ENCODE results near the gene MARK3. TPM values are rescaled to one million over a fixed set of nuclear protein-coding genes. Genes with fewer than 3 reads are reported as not detected.

Gene MARK3
- total RNA-seq, 1 donor, result 79.5 TPM

DNA sequence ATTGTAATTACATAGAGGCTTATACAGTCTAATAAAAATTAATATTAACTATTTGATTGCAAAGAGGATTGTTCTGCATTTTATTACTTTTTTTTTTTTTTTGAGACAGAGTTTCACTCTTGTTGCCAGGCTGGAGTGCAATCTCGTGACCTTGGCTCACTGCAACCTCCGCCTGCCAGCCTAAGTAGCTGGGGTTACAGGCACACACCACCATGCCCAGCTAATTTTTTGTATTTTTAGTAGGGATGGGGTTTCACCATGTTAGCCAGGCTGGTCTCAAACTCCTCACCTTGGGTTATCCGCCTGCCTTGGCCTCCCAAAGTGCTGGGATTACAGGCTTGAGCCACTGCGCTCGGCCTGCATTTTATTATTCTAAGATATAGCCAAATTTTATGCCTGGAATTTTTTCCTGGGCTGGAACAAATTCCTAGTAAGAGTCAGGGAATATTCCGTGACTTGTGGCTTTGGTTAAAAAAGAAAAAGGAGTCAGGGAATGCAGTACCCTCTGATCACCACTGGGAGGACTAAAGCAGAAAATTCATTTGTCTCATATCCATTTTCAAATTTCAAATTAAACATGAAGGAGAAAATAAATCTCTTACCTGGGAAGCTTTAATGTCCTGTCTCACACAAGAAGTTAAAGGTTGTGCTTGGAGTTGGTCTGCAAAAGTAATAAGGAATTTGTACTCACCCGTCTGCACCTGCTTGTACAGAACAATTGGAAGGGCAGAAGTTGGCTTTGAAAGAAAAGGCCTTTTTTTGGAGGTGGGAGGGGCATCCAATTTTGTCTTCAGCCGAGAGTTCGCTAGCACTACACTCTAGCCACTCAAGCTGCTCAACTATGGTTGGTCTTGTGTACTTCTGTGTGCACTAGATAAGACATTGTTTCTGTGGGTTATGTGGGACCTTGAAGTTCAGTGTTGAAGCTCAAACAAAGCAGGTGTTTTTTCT, 8.7 kb downstream of the MARK3 start:
- TF ChIP-seq CTCF (IDR thresholded peaks at IDR 0.05; ENCODE audit: insufficient read depth, low read length), result peak; percentile 85
- peak; percentile 80 for DNase-seq (ENCODE audit: low read depth)
- no peak overlapping the region for H3K4me3 ChIP-seq (ENCODE audit: low read depth, low read length)

DNA sequence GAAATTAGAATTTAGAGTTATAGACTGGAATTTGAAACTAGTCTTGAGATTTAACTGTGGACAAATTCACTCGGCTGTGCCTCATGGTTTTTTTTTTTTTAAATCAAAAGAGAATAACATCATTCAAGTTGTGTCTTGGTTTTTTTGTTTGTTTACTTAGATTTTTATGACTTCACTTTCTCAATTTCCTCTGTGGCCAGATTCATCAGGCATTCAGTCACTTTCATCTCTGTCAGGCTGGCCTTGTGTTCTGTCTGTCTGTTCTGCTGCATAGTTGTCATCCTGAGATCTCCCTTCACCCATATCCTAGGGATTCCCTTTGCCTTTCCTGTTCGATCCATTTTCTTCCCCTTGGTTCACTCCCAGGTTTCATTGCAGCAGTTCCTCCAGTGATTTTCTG, 10.0 kb downstream of the MARK3 start:
- DNase-seq (ENCODE audit: low read depth), result no peak
- no peak for TF ChIP-seq CTCF (IDR thresholded peaks at IDR 0.05; ENCODE audit: insufficient read depth, low read length)
- H3K4me3 ChIP-seq (ENCODE audit: low read depth, low read length), result no peak overlapping the region

GRCh38 chr14:103396463-103396862, 11.2 kb downstream of the MARK3 start:
- no peak for TF ChIP-seq CTCF (IDR thresholded peaks at IDR 0.05; ENCODE audit: insufficient read depth, low read length)
- H3K4me3 ChIP-seq (ENCODE audit: low read depth, low read length), result no peak overlapping the region
- DNase-seq (ENCODE audit: low read depth), result no peak

DNA sequence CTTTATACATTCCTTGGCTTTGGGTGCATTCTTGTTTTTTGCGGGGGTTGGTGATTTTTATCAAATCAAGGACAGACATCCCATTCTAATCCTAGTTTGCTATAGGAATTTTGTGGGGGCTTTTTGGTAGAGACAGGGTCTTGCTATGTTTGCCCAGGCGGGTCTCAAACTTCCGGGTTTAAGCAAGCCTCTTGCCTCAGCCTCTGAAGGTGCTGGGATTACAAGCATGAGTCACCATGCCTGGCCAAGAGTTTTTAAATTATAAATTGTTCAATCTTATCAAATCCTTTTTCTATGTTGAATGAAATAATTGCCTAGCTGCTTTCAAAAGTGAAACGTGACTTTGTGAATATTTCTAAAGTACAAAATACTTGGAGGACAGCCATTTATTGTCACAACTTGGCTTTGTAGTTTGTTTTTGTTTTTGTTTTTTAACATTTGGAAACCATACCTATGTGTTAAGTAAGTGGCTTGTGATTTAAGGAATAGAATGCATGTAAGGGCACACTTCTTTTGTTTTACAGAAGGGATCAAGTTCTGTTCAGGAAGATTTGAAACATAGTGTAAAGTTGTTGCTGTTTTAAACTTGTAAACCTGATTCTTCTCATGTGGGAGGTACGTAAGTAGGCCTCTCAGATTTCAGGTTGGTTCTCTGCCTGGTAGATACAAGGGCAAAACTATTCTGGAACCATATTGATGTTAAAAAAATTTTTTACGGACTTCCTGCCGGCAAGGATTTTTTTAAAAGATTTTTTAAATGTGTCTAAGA, 13.4 kb downstream of the MARK3 start:
- H3K4me3 ChIP-seq (ENCODE audit: low read depth, low read length), result no peak overlapping the region
- no peak for TF ChIP-seq CTCF (IDR thresholded peaks at IDR 0.05; ENCODE audit: insufficient read depth, low read length)
- DNase-seq (ENCODE audit: low read depth), result peak; percentile 67

GRCh38 chr14:103400537-103400936, 15.3 kb downstream of the MARK3 start:
- DNase-seq (ENCODE audit: low read depth), result no peak
- TF ChIP-seq CTCF (IDR thresholded peaks at IDR 0.05; ENCODE audit: insufficient read depth, low read length), result no peak

DNA sequence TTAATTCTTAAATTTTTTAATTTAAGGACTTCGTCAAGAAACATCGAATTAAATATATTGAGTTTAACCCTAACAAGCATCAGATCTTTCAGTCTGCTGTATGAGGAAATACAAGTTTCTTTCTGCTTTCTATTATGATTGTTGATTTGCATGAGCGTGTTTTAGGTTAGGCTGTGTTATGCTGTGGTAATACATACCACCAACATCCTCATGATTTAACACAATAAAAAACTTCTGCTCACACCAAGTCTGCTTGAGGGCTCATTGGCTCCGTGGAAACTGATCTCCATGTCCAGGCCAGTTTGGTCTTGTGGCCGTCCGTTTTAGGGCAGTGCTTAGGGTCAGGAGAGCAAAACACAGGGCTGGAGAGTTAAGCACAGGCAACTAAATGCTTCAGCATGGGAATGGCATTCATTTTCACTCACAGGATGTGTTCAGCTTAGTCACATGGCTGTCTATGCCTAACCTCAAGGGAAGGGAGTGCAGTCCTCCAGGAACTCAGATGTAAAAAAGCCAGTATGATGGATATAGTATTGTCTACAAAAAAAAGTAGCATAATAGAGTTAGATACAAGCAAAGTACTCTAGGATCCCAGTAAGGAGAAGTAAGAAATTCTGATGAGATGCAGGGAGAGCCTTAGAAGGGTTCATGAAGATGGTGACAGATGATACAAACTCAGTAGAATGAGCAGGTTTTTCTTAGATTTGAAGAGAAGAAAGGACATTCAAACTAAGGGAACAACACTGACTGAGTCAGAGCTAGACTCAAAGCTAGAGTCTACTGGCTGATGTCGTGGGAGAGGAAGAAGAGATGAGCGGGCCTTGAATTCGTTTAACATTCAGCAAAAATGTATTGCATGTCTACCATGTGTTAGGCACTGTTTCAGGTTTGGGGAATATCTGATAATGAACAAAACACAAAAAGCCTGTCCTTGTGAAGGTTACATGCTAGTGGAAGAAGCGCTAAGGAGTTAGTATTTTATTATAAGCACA, 16.3 kb downstream of the MARK3 start:
- no peak overlapping the region for H3K4me3 ChIP-seq (ENCODE audit: low read depth, low read length)
- no peak for TF ChIP-seq CTCF (IDR thresholded peaks at IDR 0.05; ENCODE audit: insufficient read depth, low read length)
- DNase-seq (ENCODE audit: low read depth), result peak; percentile 73

More at GRCh38 chr14:103400537-103400936, 15.3 kb downstream of the MARK3 start:
- no peak overlapping the region for H3K4me3 ChIP-seq (ENCODE audit: low read depth, low read length)
